Measurements from ENCODE around the gene ZIC1.

DNA sequence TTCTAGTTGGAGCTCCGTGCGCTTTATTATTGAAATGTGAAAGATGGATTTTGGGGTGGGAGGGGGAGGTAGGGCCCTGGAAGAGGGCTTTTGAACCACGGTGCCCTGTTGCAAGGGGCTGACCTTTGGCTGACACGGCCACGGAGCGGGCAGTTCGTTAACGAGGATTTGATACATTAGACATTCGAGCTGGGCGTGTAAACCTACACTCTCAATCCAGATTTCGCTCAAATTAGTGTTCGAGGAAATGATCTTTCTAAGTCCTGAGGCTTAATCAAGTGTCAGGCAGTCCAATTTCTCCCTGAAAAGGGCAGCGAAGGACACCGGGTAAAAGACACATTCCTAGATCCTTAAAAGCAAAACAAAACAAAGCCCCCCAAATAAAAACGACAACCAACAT lies 13.0 kb downstream of the ZIC1 start:
- TF ChIP-seq, protein P1, sequence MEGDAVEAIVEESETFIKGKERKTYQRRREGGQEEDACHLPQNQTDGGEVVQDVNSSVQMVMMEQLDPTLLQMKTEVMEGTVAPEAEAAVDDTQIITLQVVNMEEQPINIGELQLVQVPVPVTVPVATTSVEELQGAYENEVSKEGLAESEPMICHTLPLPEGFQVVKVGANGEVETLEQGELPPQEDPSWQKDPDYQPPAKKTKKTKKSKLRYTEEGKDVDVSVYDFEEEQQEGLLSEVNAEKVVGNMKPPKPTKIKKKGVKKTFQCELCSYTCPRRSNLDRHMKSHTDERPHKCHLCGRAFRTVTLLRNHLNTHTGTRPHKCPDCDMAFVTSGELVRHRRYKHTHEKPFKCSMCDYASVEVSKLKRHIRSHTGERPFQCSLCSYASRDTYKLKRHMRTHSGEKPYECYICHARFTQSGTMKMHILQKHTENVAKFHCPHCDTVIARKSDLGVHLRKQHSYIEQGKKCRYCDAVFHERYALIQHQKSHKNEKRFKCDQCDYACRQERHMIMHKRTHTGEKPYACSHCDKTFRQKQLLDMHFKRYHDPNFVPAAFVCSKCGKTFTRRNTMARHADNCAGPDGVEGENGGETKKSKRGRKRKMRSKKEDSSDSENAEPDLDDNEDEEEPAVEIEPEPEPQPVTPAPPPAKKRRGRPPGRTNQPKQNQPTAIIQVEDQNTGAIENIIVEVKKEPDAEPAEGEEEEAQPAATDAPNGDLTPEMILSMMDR (conservative IDR thresholded peaks at IDR 0.05): no peak
- TF ChIP-seq ZFX (IDR thresholded peaks at IDR 0.05): no peak
